Erythroblast (primary cell): ENCODE results near the gene TEDC1.

ENCODE experiments used
- GATA1 ChIP-seq: IDR thresholded peaks from 2 replicates; pipeline ENCODE4 v1.6.1; 2011; ENCODE audit warnings: low read depth, mild to moderate bottlenecking, control low read depth, low read length, moderate library complexity
- POLR2A ChIP-seq: IDR thresholded peaks from 2 replicates; pipeline ENCODE4 v1.6.1; 2011; ENCODE audit warnings: mild to moderate bottlenecking, low read length

DNA sequence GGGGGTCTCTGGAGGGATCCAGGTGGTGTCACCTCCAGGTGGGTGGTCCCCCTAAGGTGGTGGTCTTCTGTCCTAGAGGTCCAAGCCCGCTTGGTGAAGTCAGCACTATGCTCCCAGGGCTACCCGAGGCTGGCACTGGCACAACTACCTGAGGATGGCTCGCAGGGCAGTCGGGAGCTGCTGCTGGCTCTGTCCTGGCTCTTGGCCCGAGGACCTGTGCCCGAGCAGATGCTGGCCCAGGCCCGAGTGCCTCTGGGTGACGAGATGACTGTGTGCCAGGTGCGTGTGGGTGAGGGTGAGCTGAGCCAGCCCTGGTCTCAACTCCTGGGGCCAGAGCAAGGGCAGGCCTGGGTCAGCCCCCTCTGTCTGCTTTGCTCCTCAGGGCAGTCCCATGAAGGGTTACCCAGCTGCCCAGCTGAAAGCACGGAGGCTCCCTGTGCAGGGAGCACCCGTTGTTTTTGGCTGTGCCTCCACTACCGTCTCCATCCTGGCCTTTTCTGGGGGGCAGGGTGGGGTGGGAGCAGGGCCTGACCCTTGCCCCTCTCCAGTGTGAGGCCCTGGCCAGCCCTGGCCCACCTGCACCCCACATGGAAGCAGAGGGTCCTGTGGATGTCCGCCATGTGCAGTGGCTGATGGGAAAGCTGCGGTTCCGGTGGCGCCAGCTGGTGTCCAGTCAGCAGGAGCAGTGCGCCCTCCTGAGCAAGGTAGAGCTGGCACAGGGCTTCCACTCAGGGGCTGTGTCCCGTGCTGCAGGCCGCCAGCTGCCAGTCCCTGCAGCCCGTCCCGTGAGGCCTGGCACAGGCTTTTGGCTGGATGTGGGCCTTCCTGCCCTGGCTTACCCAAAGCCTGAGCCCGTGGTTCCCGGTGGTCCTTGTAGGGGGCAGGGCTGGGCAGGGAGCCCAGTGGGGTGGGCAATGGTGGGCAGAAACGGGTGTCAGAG, 1.3 kb downstream of the TEDC1 start:
- TF ChIP-seq POLR2A (no peak), GATA1 (no peak)
